ENCODE results near the gene RPL10A. TPM values are rescaled to one million over a fixed set of nuclear protein-coding genes. Genes with fewer than 3 reads are reported as not detected.

Gene RPL10A
- total and polyA plus RNA-seq, 2 of the 8 experiments (the other 6 are each of a cell fraction or from before 2014, with no cell fraction given): 1,893 to 2,948 TPM

GRCh38 chr6:35439308-35439707 lies 28.9 kb upstream of the RPL10A start:
- H3K4me1 ChIP-seq (replicated peaks in 1 of 4; ENCODE audit: control insufficient read depth in 3 of 4, insufficient read depth in 4 of 4, low read length in 3 of 4): peaks cover 0 to 2% (median 0%) of the 10 kb centered on the region in 4 experiments; a peak in 1 of 7 replicates
- H3K4me3 ChIP-seq (ENCODE audit: extremely low read depth in 1 of 4, insufficient read depth in 2 of 4, low read depth in 3 of 4, low read length in 4 of 4): no peak overlapping the region
- no peak overlapping the region for H2AK5ac ChIP-seq (ENCODE audit: low read depth, low read length)
- no peak overlapping the region for H3K4me2 ChIP-seq (ENCODE audit: insufficient read depth in 1 of 2, low read depth in 2 of 2, low read length in 2 of 2)
- no peaks in the 10 kb centered on the region for H3K23me2 ChIP-seq (ENCODE audit: low read depth, low read length)
- H3K27me3 ChIP-seq (replicated peaks in 1 of 4; ENCODE audit: control insufficient read depth in 3 of 4, extremely low read depth in 1 of 4, insufficient read depth in 3 of 4, low read length in 3 of 4): no peaks in the 10 kb centered on the region
- no peak overlapping the region for H2BK15ac ChIP-seq (ENCODE audit: low read length)
- H3K36me3 ChIP-seq (ENCODE audit: control insufficient read depth in 2 of 4, insufficient read depth in 4 of 4, low read length in 3 of 4): no peaks in the 10 kb centered on the region
- H3K4ac ChIP-seq (replicated peaks; ENCODE audit: insufficient read length, low read depth, low read length): no peak overlapping the region
- H4K91ac ChIP-seq (replicated peaks; ENCODE audit: insufficient read length, low read length): no peak overlapping the region
- CTCF ChIA-PET (ENCODE audit: partially characterized antibody): interaction anchor here (1.9 to 3.2 kb wide), 2 partner anchors 10 to 97 kb away, joined by 10 read pairs; partner anchors contain the start of gene PPARD
- no peak overlapping the region for H4K8ac ChIP-seq (ENCODE audit: extremely low read depth, insufficient read depth, low read length)
- no peak overlapping the region for H2BK12ac ChIP-seq (ENCODE audit: low read depth, low read length)
- H3K9me3 ChIP-seq (ENCODE audit: insufficient read depth in 2 of 2, low read depth in 1 of 2, low read length in 1 of 2): no peaks in the 10 kb centered on the region
- no peak overlapping the region for H2BK20ac ChIP-seq (ENCODE audit: low read length)
- no peak overlapping the region for H3K27ac ChIP-seq (ENCODE audit: low read depth, low read length)
- H3K18ac ChIP-seq (ENCODE audit: extremely low read depth, low read length): no peak overlapping the region
- no peaks in the 10 kb centered on the region for H3K79me1 ChIP-seq (ENCODE audit: low read depth, low read length)
- no peaks in the 10 kb centered on the region for H4K20me1 ChIP-seq (replicated peaks in 1 of 2; ENCODE audit: control insufficient read depth in 1 of 2, insufficient read depth in 2 of 2, low read length in 2 of 2)
- no peak overlapping the region for H4K5ac ChIP-seq (ENCODE audit: insufficient read length, low read depth, low read length)
- no peak overlapping the region for H3K23ac ChIP-seq (ENCODE audit: insufficient read length)
- POLR2A ChIA-PET (ENCODE audit: partially characterized antibody): interaction anchor here (0.9 kb wide), 1 partner anchor 11 kb away, joined by 3 read pairs; no protein-coding TSS in a partner anchor
- no peak overlapping the region for H3K9ac ChIP-seq (replicated peaks in 1 of 4; ENCODE audit: extremely low read depth in 1 of 4, low read depth in 3 of 4, low read length in 3 of 4)
- FAIRE-seq (no peak), DNase-seq (ENCODE audit: low read depth in 1 of 2, low spot score in 2 of 2) (no peak)
- H2BK120ac ChIP-seq (replicated peaks; ENCODE audit: low read depth, low read length): no peak overlapping the region
- no peak overlapping the region; the same call in 1 of the 2 replicates for H2AFZ ChIP-seq (ENCODE audit: low read length)
- no peak overlapping the region for H2BK5ac ChIP-seq (ENCODE audit: low read depth, low read length)
- H3K14ac ChIP-seq (ENCODE audit: insufficient read length): no peak overlapping the region
- WGBS, 2 experiments (ENCODE audit: extremely low coverage in 1 of 2, insufficient coverage in 1 of 2, insufficient read length in 1 of 2, insufficient replicate concordance in 2 of 2, low coverage in 1 of 2, low lambda C conversion rate in 2 of 2, missing lambda C conversion rate in 1 of 2): 65% methylated on average over 3 of the region's 3 CpGs; no CpG with 5 or more reads in 1 of the 2 experiments
- H3K56ac ChIP-seq (replicated peaks; ENCODE audit: insufficient read length, low read depth, low read length): no peak overlapping the region
- no peaks in the 10 kb centered on the region for H3K79me2 ChIP-seq (ENCODE audit: control insufficient read depth in 1 of 2, insufficient read depth in 2 of 2, low read length in 2 of 2)
- TF ChIP-seq, protein P1, sequence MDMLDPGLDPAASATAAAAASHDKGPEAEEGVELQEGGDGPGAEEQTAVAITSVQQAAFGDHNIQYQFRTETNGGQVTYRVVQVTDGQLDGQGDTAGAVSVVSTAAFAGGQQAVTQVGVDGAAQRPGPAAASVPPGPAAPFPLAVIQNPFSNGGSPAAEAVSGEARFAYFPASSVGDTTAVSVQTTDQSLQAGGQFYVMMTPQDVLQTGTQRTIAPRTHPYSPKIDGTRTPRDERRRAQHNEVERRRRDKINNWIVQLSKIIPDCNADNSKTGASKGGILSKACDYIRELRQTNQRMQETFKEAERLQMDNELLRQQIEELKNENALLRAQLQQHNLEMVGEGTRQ (IDR thresholded peaks at IDR 0.05; ENCODE audit: low read length): peak; percentile 50; the same call in 1 of the 2 replicates
- TF ChIP-seq PHF8 (conservative IDR thresholded peaks at IDR 0.05; ENCODE audit: low read depth, low read length) (no peak), CEBPB (IDR thresholded peaks at IDR 0.05; ENCODE audit: low read depth, low read length) (no peak), RBBP5 (IDR thresholded peaks at IDR 0.05; ENCODE audit: borderline replicate concordance, low read depth, low read length) (no peak), GABPA (IDR thresholded peaks at IDR 0.05; ENCODE audit: borderline replicate concordance, insufficient read depth, low read length) (no peak), CTCF (IDR thresholded peaks at IDR 0.05; ENCODE audit: control extremely low read depth in 1 of 3, insufficient read depth in 1 of 3, low read depth in 1 of 3, low read length in 3 of 3) (peak in 1 of 3 experiments; percentile 18; a peak in 1 of 4 replicates), ATF3 (IDR thresholded peaks at IDR 0.05; ENCODE audit: insufficient read depth, low read depth, low read length) (no peak), KDM4A (IDR thresholded peaks at IDR 0.05; ENCODE audit: low read depth, low read length, severe bottlenecking) (no peak), CBX5 (IDR thresholded peaks at IDR 0.05; ENCODE audit: low read depth, low read length) (no peak)

Data from H1 (cell line).